IMR-90 (cell line): Measurements from ENCODE around the gene NTSR2. TPM values are rescaled to one million over a fixed set of nuclear protein-coding genes. Genes with fewer than 3 reads are reported as not detected.

Experiments
- ATAC-seq: fragments of 200-7000 bp; cut with Tn5 transposase; 2 replicates; pipeline ENCODE4 v1.9.1; 2020; ENCODE audit warnings: low read depth, mild to moderate bottlenecking, moderate library complexity
- BruUV-seq: library from RNA; stranded (reverse); fragments of 400-500 nt; replicated peaks from 2 replicates; lab custom pipeline; 2021; lab: Mats Ljungman, UMichigan
- CTCF ChIA-PET: fragments of 300-600 bp; formaldehyde crosslinking; extraction: SDS; loops from one replicate; lab custom pipeline; 2021; ENCODE audit warnings: antibody characterized with exemption; lab: Yijun Ruan, JAX
- POLR2A ChIA-PET: fragments of 300-600 bp; sonication (Branson Sonifier 250); formaldehyde crosslinking; loops from one replicate; lab custom pipeline; 2022; ENCODE audit warnings: antibody characterized with exemption; ENCODE audit not compliant: unreplicated experiment; lab: Charles Lee
- DNase-seq: peaks from one replicate; pipeline ENCODE4 v3.0.0; 2013
- H2AFZ ChIP-seq: replicated peaks from 2 replicates; pipeline ENCODE3; 2013; ENCODE audit warnings: low read length, mild to moderate bottlenecking; ENCODE audit not compliant: poor library complexity
- H2AK5ac ChIP-seq: 2 replicates; pipeline ENCODE4 v1.6.1; 2013; ENCODE audit warnings: low read depth, low read length, inconsistent platforms
- H2AK9ac ChIP-seq: replicated peaks from 2 replicates; pipeline ENCODE3; 2013; ENCODE audit warnings: mild to moderate bottlenecking, low read depth, low read length, moderate library complexity; ENCODE audit not compliant: poor library complexity
- H2BK120ac ChIP-seq: 2 replicates; pipeline ENCODE4 v1.6.1; 2013; ENCODE audit warnings: low read depth, low read length, inconsistent platforms
- H2BK15ac ChIP-seq: 3 replicates; pipeline ENCODE4 v1.6.1; 2013; ENCODE audit warnings: low read depth, low read length, inconsistent platforms
- H2BK20ac ChIP-seq: 2 replicates; pipeline ENCODE4 v1.6.1; 2013; ENCODE audit warnings: low read depth, mild to moderate bottlenecking, inconsistent platforms, low read length, moderate library complexity
- H2BK5ac ChIP-seq: 2 replicates; pipeline ENCODE4 v1.6.1; 2013; ENCODE audit warnings: mild to moderate bottlenecking, low read depth, low read length, inconsistent platforms; ENCODE audit not compliant: poor library complexity, severe bottlenecking
- H3K14ac ChIP-seq: replicated peaks from 2 replicates; pipeline ENCODE4 v1.6.1; 2013; ENCODE audit warnings: low read depth, low read length, inconsistent platforms
- H3K18ac ChIP-seq: 2 replicates; pipeline ENCODE4 v1.6.1; 2013; ENCODE audit warnings: low read depth, low read length, control low read depth
- H3K23ac ChIP-seq: 2 replicates; pipeline ENCODE4 v1.6.1; 2013; ENCODE audit warnings: low read depth, low read length, inconsistent platforms
- H3K27ac ChIP-seq: 2 replicates; pipeline ENCODE4 v1.5.1; 2013; ENCODE audit warnings: mild to moderate bottlenecking, control low read depth, low read length; ENCODE audit not compliant: insufficient read depth
- H3K27me3 ChIP-seq: 2 replicates; pipeline ENCODE4 v1.6.1; 2013; ENCODE audit warnings: low read length; ENCODE audit not compliant: control insufficient read depth, insufficient read depth
- H3K36me3 ChIP-seq: 2 replicates; pipeline ENCODE4 v1.6.1; 2013; ENCODE audit warnings: low read length, mixed read lengths; ENCODE audit not compliant: control insufficient read depth, insufficient read depth
- H3K4ac ChIP-seq: 2 replicates; pipeline ENCODE4 v1.6.1; 2013; ENCODE audit warnings: low read depth, low read length, inconsistent platforms
- H3K4me1 ChIP-seq: 2 replicates; pipeline ENCODE4 v1.6.1; 2013; ENCODE audit warnings: low read length, mixed read lengths; ENCODE audit not compliant: control insufficient read depth, insufficient read depth
- H3K4me2 ChIP-seq: 2 replicates; pipeline ENCODE4 v1.6.1; 2013; ENCODE audit warnings: low read depth, mild to moderate bottlenecking, control low read depth, low read length, moderate library complexity
- H3K4me3 ChIP-seq: 2 replicates; pipeline ENCODE4 v1.5.1; 2013; ENCODE audit warnings: low read depth, mild to moderate bottlenecking, control low read depth, low read length, moderate library complexity; ENCODE audit not compliant: insufficient read depth
- H3K56ac ChIP-seq: 2 replicates; pipeline ENCODE4 v1.6.1; 2013; ENCODE audit warnings: low read length, inconsistent platforms; ENCODE audit not compliant: insufficient read depth; ENCODE audit errors: extremely low read depth
- H3K79me1 ChIP-seq, 2 experiments: 2 replicates each; pipeline ENCODE4 v1.6.1; 2013; ENCODE audit warnings: low read length in 2 of 2, inconsistent platforms in 1 of 2, low read depth in 1 of 2
- H3K9ac ChIP-seq: 2 replicates; pipeline ENCODE4 v1.6.1; 2013; ENCODE audit warnings: low read depth, low read length, control low read depth
- H3K9me1 ChIP-seq: 2 replicates; pipeline ENCODE4 v1.6.1; 2013; ENCODE audit warnings: low read length, inconsistent platforms; ENCODE audit not compliant: insufficient read depth
- H3K9me3 ChIP-seq: 2 replicates; pipeline ENCODE4 v1.6.1; 2013; ENCODE audit warnings: low read length; ENCODE audit not compliant: control insufficient read depth, insufficient read depth
- H4K20me1 ChIP-seq: 2 replicates; pipeline ENCODE4 v1.6.1; 2013; ENCODE audit warnings: low read length, inconsistent platforms; ENCODE audit not compliant: insufficient read depth
- H4K5ac ChIP-seq: 2 replicates; pipeline ENCODE4 v1.6.1; 2013; ENCODE audit warnings: mild to moderate bottlenecking, low read depth, low read length, control low read depth
- H4K8ac ChIP-seq, 2 experiments: 2 replicates each; pipeline ENCODE4 v1.6.1; 2013; ENCODE audit warnings: low read depth in 2 of 2, low read length in 2 of 2, control low read depth in 1 of 2, inconsistent platforms in 1 of 2
- H4K91ac ChIP-seq: 2 replicates; pipeline ENCODE4 v1.6.1; 2013; ENCODE audit warnings: low read depth, low read length, inconsistent platforms; ENCODE audit not compliant: insufficient read depth
- CEBPB ChIP-seq: IDR thresholded peaks from 2 replicates; pipeline ENCODE4 v1.6.1; 2012; ENCODE audit warnings: low read depth, low read length, improper control_type of control experiment
- RAD21 ChIP-seq: IDR thresholded peaks from 2 replicates; pipeline ENCODE4 v1.6.1; 2012; ENCODE audit warnings: low read length, improper control_type of control experiment
- WGBS, 2 experiments: methylation state at CpG; one replicate each; pipeline versions ENCODE4 v1.1.5 to v1.1.7; 2013; ENCODE audit warnings: missing lambda C conversion rate in 2 of 2; ENCODE audit not compliant: insufficient read length in 1 of 2; ENCODE audit errors: extremely low coverage in 2 of 2; 5-methylcytosine and 5-hydroxymethylcytosine counted together
- dilution Hi-C: fragments of 300-500 bp; cut with HindIII; formaldehyde crosslinking; loops from one replicate; pipeline ENCODE4 v1.14.3; 2018; ENCODE audit warnings: low sequenced_read_pairs; ENCODE audit not compliant: unreplicated experiment
- in situ Hi-C: fragments of 300-500 bp; cut with MboI; formaldehyde crosslinking; loops from 3 replicates; pipeline ENCODE4 v1.14.3; 2019; ENCODE audit warnings: low sequenced_read_pairs, inconsistent platforms, mixed read lengths
- intact Hi-C: fragments of 100-400 bp; cut with micrococcal nuclease; formaldehyde crosslinking; loops from 2 replicates; pipeline ENCODE4 v1.10.0; 2022
- polyA plus RNA-seq, 3 experiments: library from polyadenylated mRNA; depleted of rRNA; stranded (reverse); fragments of >200 nt; gene quantifications; 2 replicates each; pipeline ENCODE4 v1.2.3, GENCODE V29; 2012; ENCODE audit warnings: low replicate concordance in 1 of 3
- total RNA-seq: library from RNA; depleted of rRNA; stranded (reverse); fragments of >200 nt; gene quantifications from 2 replicates; pipeline ENCODE4 v1.2.3, GENCODE V29; 2012

NTSR2 gene
- total and polyA plus RNA-seq, 2 of the 4 experiments (the other 2 are of a cell fraction): not detected

DNA sequence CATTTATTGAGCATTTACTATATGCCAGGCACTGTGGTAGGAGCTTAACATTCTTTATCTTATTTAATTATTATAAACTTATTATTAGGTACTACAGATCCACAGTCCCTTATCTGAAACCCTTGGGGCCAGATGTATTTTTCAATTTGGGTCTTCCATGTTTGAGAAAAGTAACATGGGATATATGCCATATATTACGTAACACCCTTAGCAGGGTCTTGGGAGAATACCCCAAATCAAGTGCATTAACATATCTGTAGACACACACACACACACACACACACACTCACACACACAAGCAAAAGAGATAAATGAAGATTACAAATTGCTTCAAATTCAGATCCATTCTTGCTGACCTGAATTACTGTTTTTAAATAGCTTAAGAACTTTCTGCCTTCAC lies 13.7 kb downstream of the NTSR2 start:
- H2BK120ac ChIP-seq: no peak overlapping the region
- H3K9ac ChIP-seq: no peak overlapping the region
- H4K91ac ChIP-seq: no peak overlapping the region
- in situ Hi-C loops (no loop called here), intact Hi-C loops (no loop called here), dilution Hi-C loops (no loop called here)
- H4K5ac ChIP-seq: no peak overlapping the region
- no peaks in the 10 kb centered on the region for H3K79me1 ChIP-seq
- no peaks in the 10 kb centered on the region; the same call in 1 of the 2 replicates for H3K9me3 ChIP-seq
- DNase-seq: no peak
- no peak overlapping the region for H3K4me2 ChIP-seq
- H3K36me3 ChIP-seq: no peaks in the 10 kb centered on the region
- POLR2A ChIA-PET: no interaction called here
- no peaks in the 10 kb centered on the region for H3K4me1 ChIP-seq
- no peak overlapping the region for H2BK20ac ChIP-seq
- no peaks in the 10 kb centered on the region for H4K20me1 ChIP-seq
- H2BK15ac ChIP-seq: no peak overlapping the region
- no peak overlapping the region for H3K4ac ChIP-seq
- no peak overlapping the region for H3K56ac ChIP-seq
- H2BK5ac ChIP-seq: no peak overlapping the region
- no peak overlapping the region for H2AK9ac ChIP-seq
- TF ChIP-seq RAD21 (no peak), CEBPB (peak; percentile 64; the same call in 1 of the 2 replicates)
- no CpG with 5 or more reads among the region's 1 CpG for WGBS, 2 experiments
- no peak overlapping the region for H3K27ac ChIP-seq
- H2AFZ ChIP-seq: no peak overlapping the region
- BruUV-seq: no TSS peak
- H3K27me3 ChIP-seq: peaks cover 60% of the 10 kb centered on the region
- CTCF ChIA-PET: no interaction called here
- H3K18ac ChIP-seq: no peak overlapping the region
- no peak overlapping the region for H3K4me3 ChIP-seq
- no peak overlapping the region for H4K8ac ChIP-seq
- H3K23ac ChIP-seq: no peak overlapping the region
- H3K14ac ChIP-seq: no peak overlapping the region
- no peak for ATAC-seq
- no peak overlapping the region for H2AK5ac ChIP-seq
- H3K9me1 ChIP-seq: no peaks in the 10 kb centered on the region
